Fibroblast of the aortic adventitia (primary cell): ENCODE data around the gene CATSPER2. TPM values are rescaled to one million over a fixed set of nuclear protein-coding genes. Genes with fewer than 3 reads are reported as not detected.
"Not testable (repeated sequence)": the region's sequence is repeated elsewhere in the genome, so short reads cannot be mapped to it uniquely, and the experiment has no call there.

ENCODE experiments used
- DNase-seq: peaks from one replicate; pipeline ENCODE4 v3.0.0-alpha.2; 2010; ENCODE audit warnings: low read depth
- H3K4me3 ChIP-seq: 2 replicates; pipeline ENCODE4 v1.5.1; 2011; ENCODE audit warnings: low read depth, mild to moderate bottlenecking, control low read depth, low read length, moderate library complexity
- CTCF ChIP-seq: IDR thresholded peaks from 2 replicates; pipeline ENCODE4 v1.5.1; 2011; ENCODE audit warnings: mild to moderate bottlenecking, low read length, control low read depth, inconsistent platforms; ENCODE audit not compliant: insufficient read depth
- small RNA-seq: library from RNA; depleted of rRNA; stranded (forward); fragments of <200 nt; gene quantifications from one replicate; pipeline ENCODE3, GENCODE V24; 2012
- total RNA-seq: library from RNA; depleted of rRNA; stranded (reverse); fragments of >200 nt; gene quantifications from 2 replicates; pipeline ENCODE4 v1.2.3, GENCODE V29; 2012; ENCODE audit warnings: low replicate concordance

The CATSPER2 gene
- total RNA-seq, 1 donor, result 1.5 TPM

- no peak for TF ChIP-seq CTCF
- peak; percentile 2 for DNase-seq
- no peak overlapping the region for H3K4me3 ChIP-seq
Measured at GRCh38 chr15:43625106-43625505, 23.5 kb downstream of the CATSPER2 start.

GRCh38 chr15:43622068-43622799 lies 26.4 kb downstream of the CATSPER2 start:
- DNase-seq, H3K4me3 ChIP-seq: not testable (repeated sequence)

- DNase-seq, H3K4me3 ChIP-seq: not testable (repeated sequence)
Measured at GRCh38 chr15:43618700-43619099, 29.9 kb downstream of the CATSPER2 start, which contains the start of gene STRC. TSS of gene STRC (minus strand) at chr15:43618800. CDS start at chr15:43618722, 78 bp downstream.

- not testable (repeated sequence) for DNase-seq, H3K4me3 ChIP-seq
Measured at GRCh38 chr15:43617750-43618149, 30.9 kb downstream of the CATSPER2 start.

GRCh38 chr15:43602233-43602632 lies 46.4 kb downstream of the CATSPER2 start:
- not testable (repeated sequence) for DNase-seq

GRCh38 chr15:43600200-43600599 lies 48.4 kb downstream of the CATSPER2 start:
- DNase-seq, H3K4me3 ChIP-seq: not testable (repeated sequence)

More at GRCh38 chr15:43602233-43602632, 46.4 kb downstream of the CATSPER2 start:
- not testable (repeated sequence) for H3K4me3 ChIP-seq

- not testable (repeated sequence) for DNase-seq
Measured at GRCh38 chr15:43599131-43599530, 49.5 kb downstream of the CATSPER2 start.

GRCh38 chr15:43593328-43594190 lies 55.1 kb downstream of the CATSPER2 start, which contains the start of gene CKMT1B:
TSS of gene CKMT1B (plus strand) at chr15:43594027. CDS start at chr15:43594219, 192 bp downstream.
- not testable (repeated sequence) for DNase-seq, H3K4me3 ChIP-seq

More at GRCh38 chr15:43599131-43599530, 49.5 kb downstream of the CATSPER2 start:
- not testable (repeated sequence) for H3K4me3 ChIP-seq

GRCh38 chr15:43592841-43593240 lies 55.8 kb downstream of the CATSPER2 start:
- not testable (repeated sequence) for H3K4me3 ChIP-seq, DNase-seq

GRCh38 chr15:43589778-43590466 lies 58.7 kb downstream of the CATSPER2 start, which contains the start of gene PPIP5K1:
TSS of gene PPIP5K1 (minus strand) at chr15:43590208. CDS start at chr15:43584504, 5,704 bp downstream.
- not testable (repeated sequence) for H3K4me3 ChIP-seq, DNase-seq

Small RNA genes within 50 kb of the gene (small RNA-seq; reads per million reads assigned to genes)
- gene PDIA3P2, result not detected
- gene RNU6-554P, result not detected
- gene RNU6-610P, result not detected

Other genes with a start within 250 kb of the CATSPER2 start
- 71.9 and 106 TPM in 2 replicates for gene TP53BP1, start 155.7 kb downstream of the CATSPER2 start, total RNA-seq
- gene MAP1A, start 131.2 kb downstream of the CATSPER2 start, total RNA-seq, result 43.9 and 108 TPM in 2 replicates
- 12.1 and 22.2 TPM in 2 replicates for gene PPIP5K1, start 58.6 kb downstream of the CATSPER2 start, total RNA-seq
- not detected in 2 replicates for gene CKMT1B, start 54.8 kb downstream of the CATSPER2 start, total RNA-seq
- 0.09 TPM in 1 of 2 replicates, not detected in the other for gene STRC, start 30.0 kb downstream of the CATSPER2 start, total RNA-seq
- gene CKMT1A, start 45.0 kb upstream of the CATSPER2 start, total RNA-seq, result not detected in 2 replicates
- 172 and 180 TPM in 2 replicates for gene PDIA3, start 97.6 kb upstream of the CATSPER2 start, total RNA-seq
- gene ELL3, start 128.1 kb upstream of the CATSPER2 start, total RNA-seq, result 2.1 and 4.9 TPM in 2 replicates
- 516 and 576 TPM in 2 replicates for gene SERF2, start 143.5 kb upstream of the CATSPER2 start, total RNA-seq
- 0.18 TPM in 1 of 2 replicates, not detected in the other for gene SERINC4, start 151.4 kb upstream of the CATSPER2 start, total RNA-seq
- 3.7 and 16.4 TPM in 2 replicates for gene HYPK, start 151.8 kb upstream of the CATSPER2 start, total RNA-seq
- 24.2 and 57.5 TPM in 2 replicates for gene MFAP1, start 175.8 kb upstream of the CATSPER2 start, total RNA-seq
- 2.9 and 58.2 TPM in 2 replicates for gene WDR76, start 178.2 kb upstream of the CATSPER2 start, total RNA-seq